Endothelial cell of umbilical vein (primary cell): ENCODE results near the gene KL. TPM values are rescaled to one million over a fixed set of nuclear protein-coding genes. Genes with fewer than 3 reads are reported as not detected.

ENCODE experiments used
- BruUV-seq: library from RNA; stranded (reverse); fragments of 400-500 nt; replicated peaks from 2 replicates; lab custom pipeline; 2021; lab: Mats Ljungman, UMichigan
- CTCF ChIA-PET: fragments of 300-600, 350-600 bp; sonication (Branson Sonifier 250); formaldehyde crosslinking; loops from one replicate; lab custom pipeline; 2021; ENCODE audit warnings: antibody characterized with exemption, inconsistent platforms; lab: Charles Lee
- POLR2A ChIA-PET: fragments of 300-600, 350-600 bp; sonication (Branson Sonifier 250); formaldehyde crosslinking; loops from one replicate; lab custom pipeline; 2021; ENCODE audit warnings: antibody characterized with exemption, inconsistent platforms; lab: Charles Lee
- DNase-seq: peaks from one replicate; pipeline ENCODE4 v3.0.0-alpha.2; 2011; ENCODE audit warnings: low read depth, low spot score
- FAIRE-seq: peaks from 2 replicates; lab custom pipeline; 2011; peaks lifted over from hg19 to GRCh38; lab: Jason Lieb, UNC
- H2AFZ ChIP-seq: 2 replicates; pipeline ENCODE4 v1.6.0; 2012; ENCODE audit warnings: low read depth, low read length, control low read depth, inconsistent platforms
- H3K27ac ChIP-seq: 2 replicates; pipeline ENCODE4 v1.5.1; 2011; ENCODE audit warnings: low read depth, mild to moderate bottlenecking, control low read depth, low read length, moderate library complexity; ENCODE audit not compliant: insufficient read depth
- H3K27me3 ChIP-seq, 2 experiments: 2 replicates each; pipeline versions ENCODE4 v1.6.0 to v1.6.1; 2011; ENCODE audit warnings: low read length in 2 of 2, mixed read lengths in 1 of 2; ENCODE audit not compliant: control insufficient read depth in 2 of 2, insufficient read depth in 2 of 2
- H3K36me3 ChIP-seq, 2 experiments: 2 replicates in 1 of 2; 3 replicates in 1 of 2; pipeline ENCODE4 v1.5.1; 2011; ENCODE audit warnings: low read length in 2 of 2, mild to moderate bottlenecking in 1 of 2, moderate library complexity in 1 of 2; ENCODE audit not compliant: control insufficient read depth in 2 of 2, insufficient read depth in 2 of 2; ENCODE audit errors: extremely low read depth in 1 of 2
- H3K4me1 ChIP-seq: 3 replicates; pipeline ENCODE4 v1.5.1; 2011; ENCODE audit warnings: mild to moderate bottlenecking, low read length; ENCODE audit not compliant: control insufficient read depth, insufficient read depth; ENCODE audit errors: extremely low read depth
- H3K4me2 ChIP-seq: 2 replicates; pipeline ENCODE4 v1.6.1; 2011; ENCODE audit warnings: low read length, control low read depth, mixed read lengths; ENCODE audit not compliant: insufficient read depth
- H3K4me3 ChIP-seq, 3 experiments: fragments of 200-600 bp in 1 of 3; sonication (generic), shearing (Covaris generic) in 1 of 3; replicated peaks in 1 of 3; 2 replicates each; pipeline ENCODE4 v1.5.1; 2011 to 2016; ENCODE audit warnings: control low read depth in 3 of 3, low read length in 3 of 3, mild to moderate bottlenecking in 2 of 3, inconsistent platforms in 1 of 3, low read depth in 1 of 3, moderate library complexity in 1 of 3; ENCODE audit not compliant: insufficient read depth in 1 of 3
- H3K79me2 ChIP-seq: 2 replicates; pipeline ENCODE4 v1.6.0; 2012; ENCODE audit warnings: low read length, inconsistent platforms; ENCODE audit not compliant: control insufficient read depth, insufficient read depth
- H3K9ac ChIP-seq: replicated peaks from 2 replicates; pipeline ENCODE3; 2011; ENCODE audit warnings: low read length, control low read depth; ENCODE audit not compliant: insufficient read depth; ENCODE audit errors: extremely low read depth
- H3K9me1 ChIP-seq: replicated peaks from 3 replicates; pipeline ENCODE4 v1.6.0; 2011; ENCODE audit warnings: mild to moderate bottlenecking, low read length; ENCODE audit not compliant: control insufficient read depth, insufficient read depth; ENCODE audit errors: extremely low read depth
- H3K9me3 ChIP-seq: replicated peaks from 2 replicates; pipeline ENCODE4 v1.5.1; 2012; ENCODE audit warnings: low read length, inconsistent platforms; ENCODE audit not compliant: control insufficient read depth, insufficient read depth
- H4K20me1 ChIP-seq: replicated peaks from 2 replicates; pipeline ENCODE3; 2011; ENCODE audit warnings: mild to moderate bottlenecking, low read length; ENCODE audit not compliant: control insufficient read depth, insufficient read depth; ENCODE audit errors: extremely low read depth
- CTCF ChIP-seq, 2 donors: IDR thresholded peaks; 1 replicate in 1 of 2; 2 replicates in 1 of 2; pipeline ENCODE4 v1.5.1; 2011; ENCODE audit warnings: low read length in 2 of 2, mild to moderate bottlenecking in 2 of 2, moderate library complexity in 2 of 2, control low read depth in 1 of 2, inconsistent platforms in 1 of 2, low read depth in 1 of 2; ENCODE audit not compliant: insufficient read depth in 1 of 2; ENCODE audit errors: extremely low read depth in 1 of 2
- EZH2 ChIP-seq: IDR thresholded peaks from 2 replicates; pipeline ENCODE4 v1.6.1; 2012; ENCODE audit warnings: borderline replicate concordance, low read depth, mild to moderate bottlenecking, moderate library complexity, low read length, inconsistent platforms; ENCODE audit not compliant: severe bottlenecking
- FOS ChIP-seq: IDR thresholded peaks from 2 replicates; pipeline ENCODE4 v1.6.1; 2011; ENCODE audit warnings: mild to moderate bottlenecking, low read length, moderate library complexity, borderline replicate concordance; ENCODE audit not compliant: insufficient read depth
- JUN ChIP-seq: IDR thresholded peaks from 2 replicates; pipeline ENCODE4 v1.6.1; 2011; ENCODE audit warnings: borderline replicate concordance, low read depth; ENCODE audit not compliant: insufficient read length, insufficient read depth
- MAX ChIP-seq: IDR thresholded peaks from 2 replicates; pipeline ENCODE4 v1.6.1; 2011; ENCODE audit not compliant: insufficient read depth, insufficient read length
- MYC ChIP-seq: IDR thresholded peaks from one replicate; pipeline ENCODE4 v1.6.1; 2011; ENCODE audit warnings: mild to moderate bottlenecking, low read depth, low read length
- POLR2A ChIP-seq: IDR thresholded peaks from 2 replicates; pipeline ENCODE4 v1.6.1; 2012; ENCODE audit warnings: low read depth, mild to moderate bottlenecking, control low read depth, low read length
- POLR2AphosphoS5 ChIP-seq: IDR thresholded peaks from 2 replicates; pipeline ENCODE4 v1.6.1; 2012; ENCODE audit warnings: low read depth, mild to moderate bottlenecking, control low read depth, low read length, moderate library complexity; ENCODE audit not compliant: insufficient read depth
- dilution Hi-C: fragments of 300-500 bp; cut with MboI; formaldehyde crosslinking; loops from one replicate; pipeline ENCODE4 v1.15.0; 2019; ENCODE audit warnings: low sequenced_read_pairs; ENCODE audit not compliant: extremely low pct_ligation_motif_present
- intact Hi-C: fragments of 100-400 bp; cut with micrococcal nuclease; formaldehyde crosslinking; loops from one replicate; pipeline ENCODE4 v1.10.0; 2022
- polyA plus RNA-seq, 4 experiments: library from polyadenylated mRNA; depleted of rRNA in 3 of 4; stranded (reverse) in 3 of 4; unstranded in 1 of 4; fragments of >200 nt; gene quantifications; 2 replicates each; pipeline versions ENCODE4 v1.2.1 to v1.2.3, GENCODE V29; 2011 to 2012; ENCODE audit warnings: missing spikeins in 1 of 4
- total RNA-seq: library from RNA; stranded (reverse); gene quantifications from 2 replicates; pipeline ENCODE4 v1.2.3, GENCODE V29; 2021

Gene KL
- total and polyA plus RNA-seq, 2 donors (not counting 3 experiments of a cell fraction or from before 2014, with no cell fraction given), result 0.01 to 0.07 TPM

DNA sequence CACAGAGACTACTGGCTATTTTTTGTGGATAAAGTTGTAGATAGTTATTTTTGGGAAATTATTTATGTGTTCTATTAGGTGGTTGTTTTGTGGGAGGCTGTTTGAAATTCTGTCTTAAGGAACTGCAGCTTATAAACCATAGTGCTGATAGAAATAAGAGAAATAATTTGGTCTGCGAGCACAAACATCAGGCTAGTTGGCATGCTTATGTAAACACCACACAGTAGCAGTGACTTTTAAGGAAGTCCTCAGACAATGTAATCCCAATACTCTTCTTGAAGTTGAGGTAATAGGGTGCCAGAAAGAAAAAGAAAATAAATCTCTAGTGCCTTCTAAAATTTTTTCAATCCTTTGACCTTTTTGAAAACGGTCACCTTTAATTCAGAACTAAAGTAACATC lies 23.9 kb downstream of the KL start:
- no peak overlapping the region for H3K4me2 ChIP-seq
- TF ChIP-seq FOS, result no peak
- TF ChIP-seq MYC, result no peak
- no peak for TF ChIP-seq CTCF (IDR thresholded peaks at IDR 0.05; ENCODE audit: extremely low read depth in 1 of 2, insufficient read depth in 1 of 2, low read depth in 1 of 2, low read length in 2 of 2)
- no peak for TF ChIP-seq POLR2AphosphoS5
- TF ChIP-seq EZH2, result no peak
- TF ChIP-seq JUN, result no peak
- TF ChIP-seq POLR2A, result no peak
- TF ChIP-seq MAX, result no peak
- H3K9ac ChIP-seq, result no peak overlapping the region
- FAIRE-seq (no peak), DNase-seq (no peak)
- peaks cover 2 to 6% of the 10 kb centered on the region in 2 experiments for H3K27me3 ChIP-seq
- no TSS peak for BruUV-seq
- no peaks in the 10 kb centered on the region for H3K4me1 ChIP-seq
- H3K4me3 ChIP-seq, result no peak overlapping the region
- no peaks in the 10 kb centered on the region for H4K20me1 ChIP-seq
- intact Hi-C loops (no loop called here), dilution Hi-C loops (no loop called here)
- ChIA-PET CTCF (interaction anchor here (1.3 kb wide), 1 partner anchor 9 kb away, joined by 7 read pairs; no protein-coding TSS in a partner anchor), POLR2A (no interaction called here)
- H3K9me1 ChIP-seq, result no peaks in the 10 kb centered on the region
- H3K79me2 ChIP-seq, result no peaks in the 10 kb centered on the region
- H3K9me3 ChIP-seq, result no peaks in the 10 kb centered on the region
- H3K36me3 ChIP-seq, result no peaks in the 10 kb centered on the region
- H2AFZ ChIP-seq, result no peak overlapping the region
- no peak overlapping the region for H3K27ac ChIP-seq
